Measurements from ENCODE around the gene MYLK.

The MYLK gene

GRCh38 chr3:123735456-123735855 is 148.7 kb downstream of the MYLK start:
- no peaks in the 10 kb centered on the region for H3K36me3 ChIP-seq (ENCODE audit: control insufficient read depth, insufficient read depth, low read length)
- peaks cover 6% of the 10 kb centered on the region for H3K27me3 ChIP-seq (replicated peaks; ENCODE audit: control insufficient read depth, insufficient read depth, low read length)
- no peak for TF ChIP-seq CTCF (IDR thresholded peaks at IDR 0.05; ENCODE audit: insufficient read depth, low read length, poor library complexity, severe bottlenecking)
- H3K4me3 ChIP-seq (replicated peaks; ENCODE audit: low read depth, low read length): no peak overlapping the region
- no peak for DNase-seq (ENCODE audit: extremely low read depth, insufficient read length)

- Histone ChIP-seq H3K36me3 (ENCODE audit: control insufficient read depth, insufficient read depth, low read length) (no peaks in the 10 kb centered on the region), H3K4me3 (replicated peaks; ENCODE audit: low read depth, low read length) (no peak overlapping the region), H3K27me3 (replicated peaks; ENCODE audit: control insufficient read depth, insufficient read depth, low read length) (peaks cover 6% of the 10 kb centered on the region)
- TF ChIP-seq CTCF (IDR thresholded peaks at IDR 0.05; ENCODE audit: insufficient read depth, low read length, poor library complexity, severe bottlenecking): no peak
- DNase-seq (ENCODE audit: extremely low read depth, insufficient read length): no peak
These were observed 149.6 kb downstream of the MYLK start for GRCh38 chr3:123734527-123734902.

GRCh38 chr3:123733805-123734526 is 150.2 kb downstream of the MYLK start:
- no peak for TF ChIP-seq CTCF (IDR thresholded peaks at IDR 0.05; ENCODE audit: insufficient read depth, low read length, poor library complexity, severe bottlenecking)
- H3K36me3 ChIP-seq (ENCODE audit: control insufficient read depth, insufficient read depth, low read length): no peaks in the 10 kb centered on the region
- no peak overlapping the region for H3K4me3 ChIP-seq (replicated peaks; ENCODE audit: low read depth, low read length)
- H3K27me3 ChIP-seq (replicated peaks; ENCODE audit: control insufficient read depth, insufficient read depth, low read length): peaks cover 6% of the 10 kb centered on the region
- DNase-seq (ENCODE audit: extremely low read depth, insufficient read length): no peak

- H3K36me3 ChIP-seq (ENCODE audit: control insufficient read depth, insufficient read depth, low read length): no peaks in the 10 kb centered on the region
- peaks cover 5% of the 10 kb centered on the region for H3K27me3 ChIP-seq (replicated peaks; ENCODE audit: control insufficient read depth, insufficient read depth, low read length)
- no peak for DNase-seq (ENCODE audit: extremely low read depth, insufficient read length)
- no peak for TF ChIP-seq CTCF (IDR thresholded peaks at IDR 0.05; ENCODE audit: insufficient read depth, low read length, poor library complexity, severe bottlenecking)
- H3K4me3 ChIP-seq (replicated peaks; ENCODE audit: low read depth, low read length): no peak overlapping the region
These were observed 150.8 kb downstream of the MYLK start for GRCh38 chr3:123733341-123733740.

- no peaks in the 10 kb centered on the region for H3K36me3 ChIP-seq (ENCODE audit: control insufficient read depth, insufficient read depth, low read length)
- no peak overlapping the region for H3K4me3 ChIP-seq (replicated peaks; ENCODE audit: low read depth, low read length)
- H3K27me3 ChIP-seq (replicated peaks; ENCODE audit: control insufficient read depth, insufficient read depth, low read length): peaks cover 5% of the 10 kb centered on the region
- no peak for TF ChIP-seq CTCF (IDR thresholded peaks at IDR 0.05; ENCODE audit: insufficient read depth, low read length, poor library complexity, severe bottlenecking)
- DNase-seq (ENCODE audit: extremely low read depth, insufficient read length): no peak
These were observed 151.7 kb downstream of the MYLK start for GRCh38 chr3:123732447-123732846.

GRCh38 chr3:123730829-123731228 is 153.3 kb downstream of the MYLK start:
- no peak for DNase-seq (ENCODE audit: extremely low read depth, insufficient read length)
- H3K27me3 ChIP-seq (replicated peaks; ENCODE audit: control insufficient read depth, insufficient read depth, low read length): peaks cover 5% of the 10 kb centered on the region
- H3K36me3 ChIP-seq (ENCODE audit: control insufficient read depth, insufficient read depth, low read length): no peaks in the 10 kb centered on the region
- TF ChIP-seq CTCF (IDR thresholded peaks at IDR 0.05; ENCODE audit: insufficient read depth, low read length, poor library complexity, severe bottlenecking): no peak
- H3K4me3 ChIP-seq (replicated peaks; ENCODE audit: low read depth, low read length): no peak overlapping the region

Measured in GM06990 (cell line).